Left hindlimb (tissue), 1 donor: Measurements from ENCODE around the gene SSC5D.
"Not testable (repeated sequence)": the region's sequence is repeated elsewhere in the genome, so short reads cannot be mapped to it uniquely, and the experiment has no call there.

Experiments
- DNase-seq: peaks from one replicate; pipeline ENCODE4 v3.0.0-alpha.2; 2018

Gene SSC5D

GRCh38 chr19:55508120-55508519 is 19.9 kb downstream of the SSC5D start:
- DNase-seq = no peak

DNA sequence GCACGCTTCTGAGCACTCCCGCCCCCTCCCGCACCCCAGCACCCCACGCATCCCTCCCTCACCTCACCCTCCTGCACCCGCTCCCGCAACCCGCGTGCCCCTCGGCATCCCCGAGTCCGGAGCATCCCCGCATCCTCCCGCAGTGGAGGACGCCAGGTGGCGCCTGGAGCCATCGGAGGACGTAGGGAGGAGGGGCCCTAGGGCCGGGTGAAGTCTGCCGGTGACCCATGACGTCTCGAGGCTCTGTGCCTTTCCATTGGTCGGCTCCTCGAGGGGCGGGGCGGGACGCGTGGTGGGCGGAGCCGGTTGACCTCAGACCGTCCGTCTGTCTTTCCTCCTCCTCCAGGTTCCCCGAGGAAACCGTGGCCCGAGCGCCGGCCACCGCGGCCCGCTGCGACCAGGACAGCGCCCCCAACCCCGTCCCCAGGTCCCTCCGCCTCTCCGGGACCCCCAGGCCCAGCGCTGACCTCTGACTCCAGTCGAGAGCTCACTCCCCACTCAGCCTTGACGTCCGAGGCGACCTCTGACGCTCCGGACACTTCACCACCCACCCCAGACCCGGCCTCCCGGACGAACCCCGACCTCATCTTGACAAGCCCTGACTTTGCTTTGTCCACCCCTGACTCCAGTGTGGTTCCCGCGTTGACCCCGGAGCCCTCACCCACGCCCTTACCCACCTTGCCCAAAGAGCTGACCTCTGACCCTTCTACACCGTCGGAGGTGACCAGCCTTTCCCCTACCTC is 28.8 kb downstream of the SSC5D start:
- DNase-seq = peak; percentile 94

- DNase-seq = no peak
These were observed 31.4 kb downstream of the SSC5D start for GRCh38 chr19:55519451-55520311.

GRCh38 chr19:55520691-55521292 is 32.6 kb downstream of the SSC5D start:
- no peak for DNase-seq

GRCh38 chr19:55525289-55526101 is 37.3 kb downstream of the SSC5D start:
- DNase-seq = no peak

GRCh38 chr19:55526216-55527196 is 38.3 kb downstream of the SSC5D start:
- DNase-seq = peak; percentile 79

DNA sequence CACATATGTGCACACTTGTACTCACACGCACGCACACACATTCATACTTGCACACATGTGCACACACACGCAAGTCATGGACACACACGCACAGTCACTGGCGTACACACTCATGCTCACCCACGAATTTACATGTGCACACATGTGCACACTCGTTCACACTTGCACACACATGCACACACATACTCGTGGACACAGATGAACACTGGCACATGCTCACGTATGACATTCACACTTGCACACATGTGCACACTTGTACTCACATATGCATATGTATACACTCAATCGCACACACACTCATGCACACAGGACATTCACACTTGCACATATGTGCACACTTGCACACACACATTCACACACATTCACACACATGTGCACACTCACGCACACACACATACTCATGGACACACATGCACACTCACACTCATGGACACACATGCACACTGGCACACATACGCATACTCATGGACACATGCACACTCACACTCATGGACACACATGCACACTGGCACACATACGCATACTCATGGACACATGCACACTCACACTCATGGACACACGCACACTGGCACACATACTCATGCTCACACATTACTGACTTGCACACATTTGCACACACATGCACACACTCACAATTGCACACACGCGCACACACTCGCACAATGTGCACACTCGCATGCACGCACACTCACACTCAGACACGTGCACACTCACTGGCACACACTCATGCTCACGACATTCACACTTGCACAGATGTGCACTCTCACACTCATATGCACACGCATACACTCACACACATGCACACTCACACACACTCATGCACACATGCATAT is 39.2 kb downstream of the SSC5D start:
- DNase-seq = no peak

- DNase-seq = no peak
These were observed 40.0 kb downstream of the SSC5D start for GRCh38 chr19:55528030-55528803.

GRCh38 chr19:55529636-55530234 is 41.5 kb downstream of the SSC5D start:
- DNase-seq = no peak

- DNase-seq = no peak
These were observed 42.8 kb downstream of the SSC5D start for GRCh38 chr19:55530996-55531395.

DNA sequence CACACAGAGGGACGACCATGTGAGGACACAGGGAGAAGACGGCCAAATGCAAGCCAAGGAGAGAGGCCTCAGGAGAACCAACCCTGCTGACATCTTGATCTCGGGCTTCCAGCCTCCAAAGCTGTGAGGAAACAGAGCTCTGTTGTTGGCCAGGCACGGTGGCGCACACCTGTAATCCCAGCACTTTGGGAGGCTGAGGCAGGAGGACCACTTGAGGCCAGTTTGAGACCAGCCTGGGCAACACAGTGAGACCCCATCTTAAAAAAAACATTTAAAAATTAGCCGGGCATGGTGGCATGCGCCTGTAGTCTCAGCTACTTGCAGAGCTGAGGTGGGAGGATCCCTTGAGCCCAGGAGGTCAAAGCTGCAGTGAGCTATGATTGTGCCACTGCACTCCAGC is 46.0 kb downstream of the SSC5D start:
- not testable (repeated sequence) for DNase-seq

- DNase-seq = no peak
These were observed 47.1 kb downstream of the SSC5D start for GRCh38 chr19:55535173-55535964.

- no peak for DNase-seq
These were observed 47.7 kb downstream of the SSC5D start for GRCh38 chr19:55535965-55536350.

- DNase-seq = no peak
These were observed 48.1 kb downstream of the SSC5D start for GRCh38 chr19:55536366-55536765.

- no peak for DNase-seq
These were observed 48.9 kb downstream of the SSC5D start, which contains the start of gene SBK2 for GRCh38 chr19:55536951-55537740. Gene SBK2 (minus strand): TSS chr19:55537133. CDS start chr19:55536294, 839 bp downstream.

GRCh38 chr19:55537741-55538111 is 49.5 kb downstream of the SSC5D start:
- peak; percentile 77 for DNase-seq

DNA sequence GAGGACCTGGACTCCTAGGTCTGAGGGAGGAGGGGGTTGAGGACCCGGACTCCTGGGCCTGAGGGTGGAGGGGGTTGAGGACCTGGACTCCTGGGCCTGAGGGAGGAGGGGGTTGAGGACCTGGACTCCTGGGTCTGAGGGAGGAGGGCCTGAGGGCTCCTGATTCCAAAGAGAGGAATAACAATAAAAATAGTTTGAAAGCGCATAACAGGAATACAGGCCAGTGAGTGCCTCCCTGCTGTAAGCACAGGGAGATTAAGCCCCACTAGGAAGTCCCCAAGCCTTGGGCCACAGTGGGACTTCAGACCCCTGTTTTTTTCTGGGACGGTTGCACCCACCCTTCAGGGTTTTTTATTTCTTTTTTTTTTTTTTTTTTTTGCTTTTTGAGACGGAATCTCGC is 49.9 kb downstream of the SSC5D start:
- no peak for DNase-seq
